Caco-2 (cell line): Measurements from ENCODE around the gene GLT8D2. TPM values are rescaled to one million over a fixed set of nuclear protein-coding genes. Genes with fewer than 3 reads are reported as not detected.

Experiments used
- BruUV-seq: library from RNA; stranded (reverse); fragments of 400-500 nt; replicated peaks from 2 replicates; lab custom pipeline; 2021; lab: Mats Ljungman, UMichigan
- CTCF ChIA-PET: fragments of 300-600 bp; sonication (Branson Sonifier 250); formaldehyde crosslinking; loops from one replicate; lab custom pipeline; 2022; ENCODE audit warnings: antibody characterized with exemption; lab: Charles Lee
- POLR2A ChIA-PET: fragments of 300-600 bp; sonication (Branson Sonifier 250); formaldehyde crosslinking; loops from one replicate; lab custom pipeline; 2022; ENCODE audit warnings: antibody characterized with exemption; lab: Charles Lee
- DNase-seq, 2 experiments: peaks; one replicate each; pipeline versions ENCODE4 v3.0.0 to v3.0.0-alpha.2; 2020 to 2022
- H3K27me3 ChIP-seq: replicated peaks from 2 replicates; pipeline ENCODE4 v1.6.0; 2011; ENCODE audit warnings: low read length; ENCODE audit not compliant: control insufficient read depth, insufficient read depth
- H3K36me3 ChIP-seq: 2 replicates; pipeline ENCODE4 v1.5.1; 2011; ENCODE audit warnings: low read length; ENCODE audit not compliant: control insufficient read depth, insufficient read depth
- H3K4me1 ChIP-seq: fragments of 250-450 bp; sonication (Bioruptor Pico); 2 replicates; pipeline ENCODE4 v1.5.1; 2020; ENCODE audit warnings: mild to moderate bottlenecking
- H3K4me3 ChIP-seq: 2 replicates; pipeline ENCODE4 v1.5.1; 2011; ENCODE audit warnings: low read depth, mild to moderate bottlenecking, control low read depth, low read length
- H3K9me3 ChIP-seq: fragments of 250-450 bp; sonication (Bioruptor Pico); 2 replicates; pipeline ENCODE4 v1.5.1; 2020; ENCODE audit warnings: mild to moderate bottlenecking, moderate library complexity
- H3K27ac Mint-ChIP-seq: one replicate; pipeline ENCODE4 v1.8.0; 2022; ENCODE audit warnings: mixed read lengths; ENCODE audit not compliant: unreplicated experiment
- H3K27me3 Mint-ChIP-seq: one replicate; pipeline ENCODE4 v1.8.0; 2022; ENCODE audit warnings: mixed read lengths; ENCODE audit not compliant: insufficient read depth, unreplicated experiment
- H3K36me3 Mint-ChIP-seq: one replicate; pipeline ENCODE4 v1.8.0; 2022; ENCODE audit warnings: mild to moderate bottlenecking, mixed read lengths; ENCODE audit not compliant: insufficient read depth, unreplicated experiment
- H3K4me1 Mint-ChIP-seq: one replicate; pipeline ENCODE4 v1.8.0; 2022; ENCODE audit warnings: low read depth, mixed read lengths; ENCODE audit not compliant: unreplicated experiment
- H3K4me3 Mint-ChIP-seq: one replicate; pipeline ENCODE4 v1.8.0; 2022; ENCODE audit warnings: mild to moderate bottlenecking, moderate library complexity, mixed read lengths; ENCODE audit not compliant: unreplicated experiment
- H3K9me3 Mint-ChIP-seq: one replicate; pipeline ENCODE4 v1.8.0; 2022; ENCODE audit warnings: mixed read lengths; ENCODE audit not compliant: unreplicated experiment
- CTCF ChIP-seq, 2 experiments: fragments of 200-600 bp in 1 of 2; IDR thresholded peaks; 1 replicate in 1 of 2; 2 replicates in 1 of 2; pipeline versions ENCODE4 v1.5.1 to v1.8.0; 2011 to 2022; ENCODE audit warnings: antibody characterized with exemption in 1 of 2, control low read depth in 1 of 2, inconsistent platforms in 1 of 2, low read depth in 1 of 2, low read length in 1 of 2, mild to moderate bottlenecking in 1 of 2, moderate library complexity in 1 of 2; ENCODE audit not compliant: insufficient read depth in 1 of 2, severe bottlenecking in 1 of 2, unreplicated experiment in 1 of 2
- intact Hi-C: fragments of 100-400 bp; cut with micrococcal nuclease; formaldehyde crosslinking; loops from one replicate; pipeline ENCODE4 v1.10.0; 2022; ENCODE audit not compliant: unreplicated experiment
- total RNA-seq: library from RNA; stranded (reverse); gene quantifications from 2 replicates; pipeline ENCODE4 v1.2.3, GENCODE V29; 2022

The GLT8D2 gene
- total RNA-seq, 1 experiment from 2014 or later = not detected

GRCh38 chr12:104094284-104094683, 44.3 kb upstream of the GLT8D2 start:
- POLR2A ChIA-PET = no interaction called here
- H3K9me3 Mint-ChIP-seq = no peaks in the 10 kb centered on the region
- H3K4me3 Mint-ChIP-seq = no peak overlapping the region
- no peak overlapping the region for H3K27ac Mint-ChIP-seq
- H3K4me3 ChIP-seq = no peak overlapping the region
- H3K36me3 Mint-ChIP-seq = peaks cover 6% of the 10 kb centered on the region
- no peak for TF ChIP-seq CTCF (IDR thresholded peaks at IDR 0.05; ENCODE audit: insufficient read depth in 1 of 2, low read depth in 1 of 2, low read length in 1 of 2, severe bottlenecking in 1 of 2, unreplicated experiment in 1 of 2)
- H3K27me3 Mint-ChIP-seq = no peaks in the 10 kb centered on the region
- intact Hi-C loops = no loop called here
- no peaks in the 10 kb centered on the region for H3K4me1 Mint-ChIP-seq
- H3K27me3 ChIP-seq = no peaks in the 10 kb centered on the region
- DNase-seq = no peak
- H3K9me3 ChIP-seq = no peaks in the 10 kb centered on the region
- CTCF ChIA-PET = no interaction called here
- H3K36me3 ChIP-seq = no peaks in the 10 kb centered on the region
- no peaks in the 10 kb centered on the region for H3K4me1 ChIP-seq
- no TSS peak for BruUV-seq

- Histone ChIP-seq H3K9me3 (no peaks in the 10 kb centered on the region), H3K36me3 (no peaks in the 10 kb centered on the region), H3K27me3 (no peaks in the 10 kb centered on the region), H3K4me3 (no peak overlapping the region), H3K4me1 (no peaks in the 10 kb centered on the region)
- DNase-seq = no peak
- Mint-ChIP-seq H3K9me3 (no peaks in the 10 kb centered on the region), H3K4me3 (no peak overlapping the region), H3K36me3 (no peaks in the 10 kb centered on the region), H3K27me3 (no peaks in the 10 kb centered on the region), H3K27ac (no peak overlapping the region), H3K4me1 (no peaks in the 10 kb centered on the region)
- no TSS peak for BruUV-seq
- TF ChIP-seq CTCF (IDR thresholded peaks at IDR 0.05; ENCODE audit: insufficient read depth in 1 of 2, low read depth in 1 of 2, low read length in 1 of 2, severe bottlenecking in 1 of 2, unreplicated experiment in 1 of 2) = no peak
- ChIA-PET POLR2A (no interaction called here), CTCF (no interaction called here)
- intact Hi-C loops = no loop called here
These were observed 41.1 kb upstream of the GLT8D2 start for GRCh38 chr12:104091136-104091535.

GRCh38 chr12:104090685-104091084, 40.7 kb upstream of the GLT8D2 start:
- no peak overlapping the region for H3K4me3 Mint-ChIP-seq

More at GRCh38 chr12:104090685-104091084, 40.7 kb upstream of the GLT8D2 start:
- no peaks in the 10 kb centered on the region for H3K4me1 Mint-ChIP-seq
- Histone ChIP-seq H3K9me3 (no peaks in the 10 kb centered on the region), H3K4me3 (no peak overlapping the region), H3K36me3 (no peaks in the 10 kb centered on the region), H3K27me3 (no peaks in the 10 kb centered on the region), H3K4me1 (no peaks in the 10 kb centered on the region)
- intact Hi-C loops = no loop called here
- BruUV-seq = no TSS peak
- POLR2A ChIA-PET = no interaction called here
- no peak for TF ChIP-seq CTCF (IDR thresholded peaks at IDR 0.05; ENCODE audit: insufficient read depth in 1 of 2, low read depth in 1 of 2, low read length in 1 of 2, severe bottlenecking in 1 of 2, unreplicated experiment in 1 of 2)
- H3K27me3 Mint-ChIP-seq = no peaks in the 10 kb centered on the region
- H3K27ac Mint-ChIP-seq = no peak overlapping the region
- CTCF ChIA-PET = no interaction called here
- H3K9me3 Mint-ChIP-seq = no peaks in the 10 kb centered on the region
- no peaks in the 10 kb centered on the region for H3K36me3 Mint-ChIP-seq
- DNase-seq = no peak
